ENCODE measurements around the gene EFHD2. TPM values are rescaled to one million over a fixed set of nuclear protein-coding genes. Genes with fewer than 3 reads are reported as not detected.

Gene EFHD2
- total RNA-seq, 4 donors from 2014 or later: 84.2 to 236 (median 196) TPM

- H3K4me1 ChIP-seq: peaks cover 21 to 89% (median 32%) of the 10 kb centered on the region in 4 donors
- H3K27ac ChIP-seq: peak overlapping the region in 3 of 4 donors; percentile 34 to 95 (median 43)
- DNase-seq: peak in 2 of 3 donors; percentile 66 to 70
These were observed 9.3 kb downstream of the EFHD2 start for GRCh38 chr1:15418806-15419515.

GRCh38 chr1:15420853-15421465, 11.3 kb downstream of the EFHD2 start:
- Histone ChIP-seq H3K4me1 (peaks cover 16 to 82% (median 27%) of the 10 kb centered on the region in 4 donors), H3K27ac (peak overlapping the region in 3 of 4 donors; percentile 52 to 95 (median 92))

More at GRCh38 chr1:15418806-15419515, 9.3 kb downstream of the EFHD2 start:
- H3K4me3 ChIP-seq: no peak overlapping the region
- no peaks in the 10 kb centered on the region for H3K9me3 ChIP-seq
- no peaks in the 10 kb centered on the region for H3K27me3 ChIP-seq
- TF ChIP-seq POLR2A (IDR thresholded peaks at IDR 0.05): no peak
- TF ChIP-seq, protein P1, sequence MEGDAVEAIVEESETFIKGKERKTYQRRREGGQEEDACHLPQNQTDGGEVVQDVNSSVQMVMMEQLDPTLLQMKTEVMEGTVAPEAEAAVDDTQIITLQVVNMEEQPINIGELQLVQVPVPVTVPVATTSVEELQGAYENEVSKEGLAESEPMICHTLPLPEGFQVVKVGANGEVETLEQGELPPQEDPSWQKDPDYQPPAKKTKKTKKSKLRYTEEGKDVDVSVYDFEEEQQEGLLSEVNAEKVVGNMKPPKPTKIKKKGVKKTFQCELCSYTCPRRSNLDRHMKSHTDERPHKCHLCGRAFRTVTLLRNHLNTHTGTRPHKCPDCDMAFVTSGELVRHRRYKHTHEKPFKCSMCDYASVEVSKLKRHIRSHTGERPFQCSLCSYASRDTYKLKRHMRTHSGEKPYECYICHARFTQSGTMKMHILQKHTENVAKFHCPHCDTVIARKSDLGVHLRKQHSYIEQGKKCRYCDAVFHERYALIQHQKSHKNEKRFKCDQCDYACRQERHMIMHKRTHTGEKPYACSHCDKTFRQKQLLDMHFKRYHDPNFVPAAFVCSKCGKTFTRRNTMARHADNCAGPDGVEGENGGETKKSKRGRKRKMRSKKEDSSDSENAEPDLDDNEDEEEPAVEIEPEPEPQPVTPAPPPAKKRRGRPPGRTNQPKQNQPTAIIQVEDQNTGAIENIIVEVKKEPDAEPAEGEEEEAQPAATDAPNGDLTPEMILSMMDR (IDR thresholded peaks at IDR 0.05): no peak
- peaks cover 0 to 13% (median 0%) of the 10 kb centered on the region in 3 donors for H3K36me3 ChIP-seq

DNA sequence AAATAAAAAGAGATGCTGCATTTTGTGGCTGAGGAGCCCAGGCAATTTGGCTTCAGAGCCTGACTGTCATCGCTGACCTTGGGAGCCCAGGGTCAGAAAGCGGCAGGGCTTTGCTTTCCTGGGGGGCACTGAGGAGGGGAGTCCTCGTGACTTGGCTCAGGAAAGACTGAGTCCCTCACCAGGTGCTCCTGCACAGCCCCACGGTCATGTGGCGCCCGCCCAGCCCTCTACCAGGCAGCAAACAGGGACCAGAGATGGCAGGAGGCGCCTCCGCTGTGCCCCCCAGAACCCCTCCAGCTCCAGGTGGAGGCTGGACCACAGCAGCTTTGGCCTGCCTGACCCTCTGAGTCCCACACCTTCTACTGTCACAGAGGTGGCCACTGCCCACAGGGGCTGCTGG, 13.2 kb downstream of the EFHD2 start:
- TF ChIP-seq, protein P1 (IDR thresholded peaks at IDR 0.05): no peak
- no peak for TF ChIP-seq POLR2A (IDR thresholded peaks at IDR 0.05)
- H3K4me3 ChIP-seq: no peak overlapping the region
- H3K4me1 ChIP-seq: peaks cover 0 to 82% (median 19%) of the 10 kb centered on the region in 4 donors
- H3K27ac ChIP-seq: peak overlapping the region in 3 of 4 donors; percentile 73 to 95 (median 92)
- H3K36me3 ChIP-seq: peaks cover 0 to 20% (median 0%) of the 10 kb centered on the region in 3 donors
- no peaks in the 10 kb centered on the region for H3K27me3 ChIP-seq
- DNase-seq: no peak
- no peaks in the 10 kb centered on the region for H3K9me3 ChIP-seq

More at GRCh38 chr1:15420853-15421465, 11.3 kb downstream of the EFHD2 start:
- no peak overlapping the region for H3K4me3 ChIP-seq
- no peak for TF ChIP-seq POLR2A (IDR thresholded peaks at IDR 0.05)
- TF ChIP-seq, protein P1 (IDR thresholded peaks at IDR 0.05): peak in 3 of 6 experiments; percentile 20 to 45 (median 31)
- no peaks in the 10 kb centered on the region for H3K27me3 ChIP-seq
- H3K9me3 ChIP-seq: no peaks in the 10 kb centered on the region
- H3K36me3 ChIP-seq: peaks cover 0 to 6% (median 0%) of the 10 kb centered on the region in 3 donors
- peak in 2 of 3 donors; percentile 65 to 71 for DNase-seq

DNA sequence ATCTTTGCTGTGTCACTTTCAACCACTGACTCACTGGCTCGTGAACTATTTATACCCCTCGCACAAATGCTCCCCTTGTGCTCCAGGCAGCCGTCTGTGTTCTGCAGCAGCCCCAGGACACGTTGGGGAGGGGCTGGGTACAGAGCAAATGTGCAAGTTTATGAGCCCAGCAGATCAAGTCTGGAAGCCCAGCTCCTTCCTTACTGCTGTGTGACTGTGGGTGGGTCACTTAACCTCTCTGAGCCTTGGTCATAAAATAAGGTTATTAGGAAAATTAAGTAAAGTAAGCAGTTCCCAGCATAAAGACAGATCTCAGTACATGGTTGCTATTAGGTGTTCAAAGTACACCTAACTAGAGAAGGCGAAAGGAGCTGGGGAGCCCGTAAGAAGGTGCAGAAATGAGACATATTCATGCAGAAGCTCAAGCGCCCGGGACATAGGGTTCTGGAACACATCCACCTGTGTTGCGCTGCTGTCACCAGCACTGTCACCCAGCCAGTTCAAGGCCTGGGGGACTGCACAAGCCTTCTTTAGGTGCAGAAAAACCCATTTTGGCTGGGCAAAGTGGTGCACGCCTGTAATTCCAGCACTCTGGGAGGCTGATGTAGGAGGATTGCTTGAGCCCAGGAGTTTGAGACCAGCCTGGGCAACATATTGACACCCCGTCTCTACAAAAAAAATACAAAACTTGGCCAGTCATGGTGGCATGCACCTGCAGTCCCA, 13.8 kb downstream of the EFHD2 start:
- Histone ChIP-seq H3K36me3 (peaks cover 0 to 26% (median 0%) of the 10 kb centered on the region in 3 donors), H3K9me3 (no peaks in the 10 kb centered on the region), H3K4me1 (peaks cover 0 to 78% (median 19%) of the 10 kb centered on the region in 4 donors), H3K4me3 (no peak overlapping the region), H3K27me3 (no peaks in the 10 kb centered on the region), H3K27ac (peak overlapping the region in 3 of 4 donors; percentile 73 to 95 (median 92))
- TF ChIP-seq POLR2A (IDR thresholded peaks at IDR 0.05): no peak
- TF ChIP-seq, protein P1 (IDR thresholded peaks at IDR 0.05): no peak
- DNase-seq: peak in 1 of 3 donors; percentile 56

GRCh38 chr1:15424146-15424667, 14.5 kb downstream of the EFHD2 start:
- peak in 2 of 3 donors; percentile 88 to 91 for DNase-seq
- H3K27ac ChIP-seq: peak overlapping the region in 3 of 4 donors; percentile 73 to 95 (median 92)
- peak; percentile 53 to 54 for TF ChIP-seq POLR2A (IDR thresholded peaks at IDR 0.05)
- TF ChIP-seq, protein P1 (IDR thresholded peaks at IDR 0.05): peak in 2 of 6 experiments; percentile 16 to 47

More at GRCh38 chr1:15424146-15424667, 14.5 kb downstream of the EFHD2 start:
- Histone ChIP-seq H3K27me3 (no peaks in the 10 kb centered on the region), H3K4me3 (peak overlapping the region in 1 of 4 donors; percentile 7), H3K9me3 (no peaks in the 10 kb centered on the region), H3K4me1 (peaks cover 0 to 71% (median 17%) of the 10 kb centered on the region in 4 donors), H3K36me3 (peaks cover 0 to 33% (median 0%) of the 10 kb centered on the region in 3 donors)

Measured in Peyer's patch (tissue), 4 donors.